H9 (cell line): Measurements from ENCODE around the gene NCL. TPM values are rescaled to one million over a fixed set of nuclear protein-coding genes. Genes with fewer than 3 reads are reported as not detected.

Source experiments
- DNase-seq: peaks from one replicate; pipeline ENCODE4 v3.0.0-alpha.2; 2017
- H2AFZ ChIP-seq: one replicate; pipeline ENCODE4 v1.6.1; 2013; ENCODE audit warnings: mild to moderate bottlenecking, low read length, control low read depth, moderate library complexity
- H2AK5ac ChIP-seq: 2 replicates; pipeline ENCODE4 v1.6.1; 2013; ENCODE audit warnings: low read length, control low read depth, mixed read lengths; ENCODE audit not compliant: insufficient read length
- H2BK120ac ChIP-seq: one replicate; pipeline ENCODE4 v1.6.1; 2013; ENCODE audit warnings: low read depth, mild to moderate bottlenecking, low read length, control low read depth, inconsistent platforms; ENCODE audit not compliant: poor library complexity, severe bottlenecking
- H2BK12ac ChIP-seq: 2 replicates; pipeline ENCODE4 v1.6.1; 2013; ENCODE audit warnings: low read length, control low read depth, mixed read lengths, low read depth; ENCODE audit not compliant: insufficient read length
- H2BK15ac ChIP-seq: 2 replicates; pipeline ENCODE4 v1.6.1; 2013; ENCODE audit warnings: low read depth, low read length, control low read depth
- H2BK20ac ChIP-seq: one replicate; pipeline ENCODE4 v1.6.1; 2013; ENCODE audit warnings: low read depth, mild to moderate bottlenecking, low read length, control low read depth, inconsistent platforms; ENCODE audit not compliant: poor library complexity, severe bottlenecking
- H2BK5ac ChIP-seq: 2 replicates; pipeline ENCODE4 v1.6.1; 2013; ENCODE audit warnings: low read length, control low read depth, mixed read lengths; ENCODE audit not compliant: insufficient read length
- H3K14ac ChIP-seq: 2 replicates; pipeline ENCODE4 v1.6.1; 2013; ENCODE audit warnings: low read length, control low read depth; ENCODE audit not compliant: insufficient read depth
- H3K18ac ChIP-seq: 2 replicates; pipeline ENCODE4 v1.6.1; 2013; ENCODE audit warnings: low read depth, mild to moderate bottlenecking, mixed read lengths, low read length, control low read depth; ENCODE audit not compliant: insufficient read length
- H3K23ac ChIP-seq: 2 replicates; pipeline ENCODE4 v1.6.1; 2013; ENCODE audit warnings: low read length, control low read depth, mixed read lengths, low read depth; ENCODE audit not compliant: insufficient read length
- H3K23me2 ChIP-seq: 2 replicates; pipeline ENCODE4 v1.6.1; 2013; ENCODE audit warnings: low read depth, mild to moderate bottlenecking, mixed read lengths, low read length, control low read depth; ENCODE audit not compliant: insufficient read length, poor library complexity, severe bottlenecking
- H3K27ac ChIP-seq: 2 replicates; pipeline ENCODE4 v1.5.1; 2013; ENCODE audit warnings: low read length, control low read depth, mixed read lengths, low read depth; ENCODE audit not compliant: insufficient read length
- H3K27me3 ChIP-seq: 2 replicates; pipeline ENCODE4 v1.6.1; 2013; ENCODE audit warnings: low read length, control low read depth, inconsistent platforms; ENCODE audit not compliant: insufficient read depth
- H3K4ac ChIP-seq: 2 replicates; pipeline ENCODE4 v1.6.1; 2013; ENCODE audit warnings: low read depth, mild to moderate bottlenecking, control low read depth, inconsistent platforms, low read length, moderate library complexity
- H3K4me1 ChIP-seq: 2 replicates; pipeline ENCODE4 v1.6.1; 2013; ENCODE audit warnings: low read length, control low read depth, inconsistent platforms; ENCODE audit not compliant: insufficient read depth
- H3K4me2 ChIP-seq: 2 replicates; pipeline ENCODE4 v1.6.1; 2013; ENCODE audit warnings: low read length, control low read depth, mixed read lengths; ENCODE audit not compliant: insufficient read length, insufficient read depth
- H3K56ac ChIP-seq: 2 replicates; pipeline ENCODE4 v1.6.1; 2013; ENCODE audit warnings: low read depth, mild to moderate bottlenecking, mixed read lengths, low read length, control low read depth; ENCODE audit not compliant: insufficient read length
- H3K79me1 ChIP-seq: 2 replicates; pipeline ENCODE4 v1.6.1; 2013; ENCODE audit warnings: low read depth, mild to moderate bottlenecking, moderate library complexity, low read length, control low read depth, inconsistent platforms; ENCODE audit not compliant: insufficient read depth, poor library complexity, severe bottlenecking
- H3K79me2 ChIP-seq: 2 replicates; pipeline ENCODE4 v1.6.1; 2013; ENCODE audit warnings: low read length, control low read depth, inconsistent platforms; ENCODE audit not compliant: insufficient read depth
- H3K9ac ChIP-seq: 2 replicates; pipeline ENCODE4 v1.6.1; 2013; ENCODE audit warnings: low read length, control low read depth, mixed read lengths; ENCODE audit not compliant: insufficient read length; ENCODE audit errors: extremely low read depth
- H3K9me3 ChIP-seq: one replicate; pipeline ENCODE4 v1.6.1; 2013; ENCODE audit warnings: low read depth, low read length, inconsistent platforms; ENCODE audit not compliant: control insufficient read depth
- H3T11ph ChIP-seq: one replicate; pipeline ENCODE4 v1.6.1; 2013; ENCODE audit warnings: mild to moderate bottlenecking, low read length, control low read depth, inconsistent platforms
- H4K20me1 ChIP-seq: one replicate; pipeline ENCODE4 v1.6.1; 2013; ENCODE audit not compliant: control insufficient read depth, insufficient read length, insufficient read depth
- H4K5ac ChIP-seq: 2 replicates; pipeline ENCODE4 v1.6.1; 2013; ENCODE audit warnings: low read depth, mild to moderate bottlenecking, mixed read lengths, low read length, control low read depth; ENCODE audit not compliant: insufficient read length
- H4K8ac ChIP-seq: replicated peaks from 2 replicates; pipeline ENCODE4 v1.6.1; 2013; ENCODE audit warnings: low read length, control low read depth, mixed read lengths, low read depth; ENCODE audit not compliant: insufficient read length
- H4K91ac ChIP-seq: 2 replicates; pipeline ENCODE4 v1.6.1; 2013; ENCODE audit warnings: low read depth, mild to moderate bottlenecking, moderate library complexity, mixed read lengths, low read length, control low read depth; ENCODE audit not compliant: insufficient read length
- H3K27ac Mint-ChIP-seq, 3 experiments: 2 replicates in 2 of 3; 3 replicates in 1 of 3; pipeline ENCODE4 v1.8.0; 2020 to 2021; ENCODE audit warnings: mixed read lengths in 3 of 3, mild to moderate bottlenecking in 1 of 3, moderate library complexity in 1 of 3
- H3K27me3 Mint-ChIP-seq: 2 replicates; pipeline ENCODE4 v1.8.0; 2021; ENCODE audit warnings: low read depth, mild to moderate bottlenecking, moderate library complexity, mixed read lengths
- H3K36me3 Mint-ChIP-seq, 3 experiments: 2 replicates in 2 of 3; 3 replicates in 1 of 3; pipeline ENCODE4 v1.8.0; 2020 to 2021; ENCODE audit warnings: low read depth in 3 of 3, mixed read lengths in 3 of 3; ENCODE audit not compliant: insufficient read depth in 1 of 3
- H3K4me1 Mint-ChIP-seq, 2 experiments: 2 replicates each; pipeline ENCODE4 v1.8.0; 2020; ENCODE audit warnings: mixed read lengths in 2 of 2
- H3K4me3 Mint-ChIP-seq, 2 experiments: 2 replicates in 1 of 2; 3 replicates in 1 of 2; pipeline ENCODE4 v1.8.0; 2020 to 2021; ENCODE audit warnings: mild to moderate bottlenecking in 2 of 2, mixed read lengths in 2 of 2, moderate library complexity in 1 of 2
- H3K9me3 Mint-ChIP-seq, 2 experiments: 2 replicates in 1 of 2; 3 replicates in 1 of 2; pipeline ENCODE4 v1.8.0; 2020; ENCODE audit warnings: mild to moderate bottlenecking in 2 of 2, mixed read lengths in 2 of 2, moderate library complexity in 1 of 2
- WGBS: extraction: QIAGEN DNeasy Blood & Tissue Kit; methylation state at CpG from one replicate; pipeline ENCODE4 v1.1.7; 2013; ENCODE audit warnings: missing lambda C conversion rate, low lambda C conversion rate, mixed read lengths; ENCODE audit not compliant: insufficient read length; ENCODE audit errors: extremely low coverage; 5-methylcytosine and 5-hydroxymethylcytosine counted together
- total RNA-seq: library from RNA; stranded (reverse); gene quantifications from 2 replicates; pipeline ENCODE4 v1.2.1, GENCODE V29; 2021
- TF ChIP-seq, protein P1 (sequence below): fragments of 200-600 bp; sonication (generic); conservative IDR thresholded peaks from 3 replicates; pipeline ENCODE4 v1.8.0; 2021; ENCODE audit warnings: antibody characterized with exemption, mild to moderate bottlenecking

The NCL gene
- total RNA-seq, 1 experiment from 2014 or later, result 1,269 TPM

GRCh38 chr2:231490801-231491200 is 26.5 kb upstream of the NCL start:
- H2BK15ac ChIP-seq, result no peak overlapping the region
- no peak overlapping the region for H3K56ac ChIP-seq
- H4K20me1 ChIP-seq, result no peaks in the 10 kb centered on the region
- H3K23me2 ChIP-seq, result no peaks in the 10 kb centered on the region
- H3K27ac Mint-ChIP-seq, result no peak overlapping the region
- no peak overlapping the region for H3K9ac ChIP-seq
- no peak overlapping the region for H3K27ac ChIP-seq
- 0 out of 4 replicates have a peak, but pooled peaks cover 0 to 3% of the 10 kb centered on the region in 2 experiments for H3K4me1 Mint-ChIP-seq
- no peak overlapping the region for H2AFZ ChIP-seq
- peaks cover 4% of the 10 kb centered on the region; the same call in 1 of the 2 replicates for H3K27me3 Mint-ChIP-seq
- no peak overlapping the region for H2BK20ac ChIP-seq
- H2BK5ac ChIP-seq, result no peak overlapping the region
- H3K79me2 ChIP-seq, result no peaks in the 10 kb centered on the region
- H4K5ac ChIP-seq, result no peak overlapping the region
- no peak overlapping the region for H3T11ph ChIP-seq
- WGBS, result no CpG with 5 or more reads among the region's 7 CpGs
- H3K14ac ChIP-seq, result no peak overlapping the region
- H3K27me3 ChIP-seq, result no peaks in the 10 kb centered on the region; the same call in 1 of the 2 replicates
- no peak overlapping the region for H4K8ac ChIP-seq
- TF ChIP-seq, protein P1, sequence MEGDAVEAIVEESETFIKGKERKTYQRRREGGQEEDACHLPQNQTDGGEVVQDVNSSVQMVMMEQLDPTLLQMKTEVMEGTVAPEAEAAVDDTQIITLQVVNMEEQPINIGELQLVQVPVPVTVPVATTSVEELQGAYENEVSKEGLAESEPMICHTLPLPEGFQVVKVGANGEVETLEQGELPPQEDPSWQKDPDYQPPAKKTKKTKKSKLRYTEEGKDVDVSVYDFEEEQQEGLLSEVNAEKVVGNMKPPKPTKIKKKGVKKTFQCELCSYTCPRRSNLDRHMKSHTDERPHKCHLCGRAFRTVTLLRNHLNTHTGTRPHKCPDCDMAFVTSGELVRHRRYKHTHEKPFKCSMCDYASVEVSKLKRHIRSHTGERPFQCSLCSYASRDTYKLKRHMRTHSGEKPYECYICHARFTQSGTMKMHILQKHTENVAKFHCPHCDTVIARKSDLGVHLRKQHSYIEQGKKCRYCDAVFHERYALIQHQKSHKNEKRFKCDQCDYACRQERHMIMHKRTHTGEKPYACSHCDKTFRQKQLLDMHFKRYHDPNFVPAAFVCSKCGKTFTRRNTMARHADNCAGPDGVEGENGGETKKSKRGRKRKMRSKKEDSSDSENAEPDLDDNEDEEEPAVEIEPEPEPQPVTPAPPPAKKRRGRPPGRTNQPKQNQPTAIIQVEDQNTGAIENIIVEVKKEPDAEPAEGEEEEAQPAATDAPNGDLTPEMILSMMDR, result no peak
- no peak overlapping the region for H2AK5ac ChIP-seq
- H4K91ac ChIP-seq, result no peak overlapping the region
- H2BK120ac ChIP-seq, result no peak overlapping the region
- peaks cover 14 to 19% (median 18%) of the 10 kb centered on the region in 3 experiments for H3K36me3 Mint-ChIP-seq
- H3K4me1 ChIP-seq, result no peaks in the 10 kb centered on the region
- no peak overlapping the region; a peak in 1 of 5 replicates for H3K4me3 Mint-ChIP-seq
- H3K4ac ChIP-seq, result no peak overlapping the region
- DNase-seq, result no peak
- H3K18ac ChIP-seq, result no peak overlapping the region
- no peaks in the 10 kb centered on the region for H3K79me1 ChIP-seq
- H3K23ac ChIP-seq, result no peak overlapping the region
- H3K9me3 Mint-ChIP-seq, result peaks cover 21 to 24% of the 10 kb centered on the region in 2 experiments
- no peak overlapping the region for H3K4me2 ChIP-seq
- no peak overlapping the region for H2BK12ac ChIP-seq
- H3K9me3 ChIP-seq, result peaks cover 6% of the 10 kb centered on the region
